Neural progenitor cell (in vitro differentiated cells): ENCODE data around the gene BCL2L11.

Source experiments
- EZH2 ChIP-seq: fragments of 200-600 bp; sonication (generic); IDR thresholded peaks from 2 replicates; pipeline ENCODE4 v1.6.1; 2017; ENCODE audit warnings: antibody characterized with exemption, mild to moderate bottlenecking, moderate library complexity
- TF ChIP-seq, protein P1 (sequence below): fragments of 200-600 bp; sonication (generic); IDR thresholded peaks from 2 replicates; pipeline ENCODE4 v1.5.1; 2017; ENCODE audit warnings: antibody characterized with exemption, mild to moderate bottlenecking

DNA sequence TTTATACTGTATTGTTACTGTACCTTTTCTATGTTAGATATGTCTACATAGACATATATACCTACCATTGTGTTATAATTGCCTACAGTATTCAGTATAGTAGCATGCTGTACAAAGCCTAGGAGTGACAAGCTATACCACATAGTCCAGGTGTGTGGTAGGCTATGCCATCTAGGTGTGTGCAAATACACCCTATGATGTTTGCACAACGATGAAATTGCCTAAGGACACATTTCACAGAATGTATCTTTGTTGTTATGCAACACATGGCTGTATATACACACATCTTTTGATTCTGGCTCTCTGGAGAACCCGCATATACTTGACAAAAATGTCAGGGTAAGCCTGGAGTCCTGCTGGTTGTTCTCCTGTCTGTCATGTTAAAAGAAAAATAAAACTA lies 85.1 kb downstream of the BCL2L11 start:
- TF ChIP-seq, protein P1, sequence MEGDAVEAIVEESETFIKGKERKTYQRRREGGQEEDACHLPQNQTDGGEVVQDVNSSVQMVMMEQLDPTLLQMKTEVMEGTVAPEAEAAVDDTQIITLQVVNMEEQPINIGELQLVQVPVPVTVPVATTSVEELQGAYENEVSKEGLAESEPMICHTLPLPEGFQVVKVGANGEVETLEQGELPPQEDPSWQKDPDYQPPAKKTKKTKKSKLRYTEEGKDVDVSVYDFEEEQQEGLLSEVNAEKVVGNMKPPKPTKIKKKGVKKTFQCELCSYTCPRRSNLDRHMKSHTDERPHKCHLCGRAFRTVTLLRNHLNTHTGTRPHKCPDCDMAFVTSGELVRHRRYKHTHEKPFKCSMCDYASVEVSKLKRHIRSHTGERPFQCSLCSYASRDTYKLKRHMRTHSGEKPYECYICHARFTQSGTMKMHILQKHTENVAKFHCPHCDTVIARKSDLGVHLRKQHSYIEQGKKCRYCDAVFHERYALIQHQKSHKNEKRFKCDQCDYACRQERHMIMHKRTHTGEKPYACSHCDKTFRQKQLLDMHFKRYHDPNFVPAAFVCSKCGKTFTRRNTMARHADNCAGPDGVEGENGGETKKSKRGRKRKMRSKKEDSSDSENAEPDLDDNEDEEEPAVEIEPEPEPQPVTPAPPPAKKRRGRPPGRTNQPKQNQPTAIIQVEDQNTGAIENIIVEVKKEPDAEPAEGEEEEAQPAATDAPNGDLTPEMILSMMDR = no peak
- no peak for TF ChIP-seq EZH2
